DND-41 (cell line): ENCODE measurements around the gene USP22.

Experiments used
- ATAC-seq: fragments of 200-7000 bp; cut with Tn5 transposase; 3 replicates; pipeline ENCODE4 v1.9.1; 2021; ENCODE audit warnings: low read depth; ENCODE audit not compliant: insufficient read depth
- DNase-seq: peaks from one replicate; pipeline ENCODE4 v3.0.0-alpha.2; 2020
- H2AFZ ChIP-seq: 2 replicates; pipeline ENCODE4 v1.6.0; 2012; ENCODE audit warnings: low read depth, low read length
- H3K27ac ChIP-seq: 2 replicates; pipeline ENCODE4 v1.5.1; 2012; ENCODE audit warnings: low read length, inconsistent platforms
- H3K27me3 ChIP-seq: fragments of 200-600 bp; sonication (generic); 2 replicates; pipeline ENCODE4 v1.6.0; 2012; ENCODE audit warnings: low read length, mild to moderate bottlenecking, inconsistent platforms; ENCODE audit not compliant: insufficient read depth, poor library complexity
- H3K36me3 ChIP-seq: 2 replicates; pipeline ENCODE4 v1.5.1; 2012; ENCODE audit warnings: low read length, inconsistent platforms; ENCODE audit not compliant: insufficient read depth
- H3K4me1 ChIP-seq: 2 replicates; pipeline ENCODE4 v1.5.1; 2012; ENCODE audit warnings: mild to moderate bottlenecking, low read length; ENCODE audit not compliant: insufficient read depth
- H3K4me2 ChIP-seq: 2 replicates; pipeline ENCODE4 v1.6.0; 2012; ENCODE audit warnings: mild to moderate bottlenecking, moderate library complexity, low read length, inconsistent platforms; ENCODE audit not compliant: insufficient read depth
- H3K4me3 ChIP-seq, 2 experiments: fragments of 200-600 bp in 1 of 2; shearing (Covaris generic) in 1 of 2; 2 replicates each; pipeline ENCODE4 v1.5.1; 2012 to 2016; ENCODE audit warnings: inconsistent platforms in 2 of 2, low read length in 2 of 2, mild to moderate bottlenecking in 2 of 2, low read depth in 1 of 2, moderate library complexity in 1 of 2
- H3K79me2 ChIP-seq: 2 replicates; pipeline ENCODE4 v1.6.0; 2012; ENCODE audit warnings: low read length, inconsistent platforms; ENCODE audit not compliant: insufficient read depth
- H3K9ac ChIP-seq: 2 replicates; pipeline ENCODE4 v1.6.0; 2012; ENCODE audit warnings: low read depth, mild to moderate bottlenecking, inconsistent platforms, low read length, moderate library complexity
- H3K9me3 ChIP-seq: 2 replicates; pipeline ENCODE4 v1.5.1; 2012; ENCODE audit warnings: low read length, moderate library complexity, mild to moderate bottlenecking, inconsistent platforms; ENCODE audit not compliant: insufficient read depth, severe bottlenecking
- H4K20me1 ChIP-seq: 2 replicates; pipeline ENCODE4 v1.6.0; 2012; ENCODE audit warnings: low read length; ENCODE audit not compliant: insufficient read depth
- CTCF ChIP-seq: IDR thresholded peaks from 2 replicates; pipeline ENCODE4 v1.5.1; 2012; ENCODE audit warnings: borderline replicate concordance, low read length, moderate library complexity, mild to moderate bottlenecking; ENCODE audit not compliant: poor library complexity, severe bottlenecking; ENCODE audit errors: extremely low read depth
- EZH2 ChIP-seq: IDR thresholded peaks from 3 replicates; pipeline ENCODE4 v1.6.1; 2012; ENCODE audit warnings: borderline replicate concordance, low read depth, mild to moderate bottlenecking, moderate library complexity, low read length, inconsistent platforms; ENCODE audit not compliant: severe bottlenecking

USP22 gene

GRCh38 chr17:21005803-21006202 is 37.0 kb downstream of the USP22 start:
- Histone ChIP-seq H3K9ac (no peak overlapping the region), H3K79me2 (peaks cover 25% of the 10 kb centered on the region; the same call in 1 of the 2 replicates), H2AFZ (no peak overlapping the region), H3K27me3 (no peaks in the 10 kb centered on the region), H3K4me3 (no peak overlapping the region), H3K9me3 (no peaks in the 10 kb centered on the region), H3K4me1 (no peaks in the 10 kb centered on the region), H3K27ac (no peak overlapping the region), H4K20me1 (peaks cover 88% of the 10 kb centered on the region), H3K36me3 (peaks cover 100% of the 10 kb centered on the region), H3K4me2 (no peak overlapping the region)
- ATAC-seq = no peak
- TF ChIP-seq EZH2 = no peak
- no peak for DNase-seq

GRCh38 chr17:21005367-21005766 is 37.4 kb downstream of the USP22 start:
- no peak overlapping the region for H3K9ac ChIP-seq
- peaks cover 22% of the 10 kb centered on the region; the same call in 1 of the 2 replicates for H3K79me2 ChIP-seq

GRCh38 chr17:21004016-21004930 is 38.5 kb downstream of the USP22 start:
- DNase-seq = no peak
- ATAC-seq = no peak
- H3K79me2 ChIP-seq = peaks cover 17% of the 10 kb centered on the region; the same call in 1 of the 2 replicates
- TF ChIP-seq CTCF = no peak
- TF ChIP-seq EZH2 = no peak
- H3K9ac ChIP-seq = no peak overlapping the region
- no peak overlapping the region for H2AFZ ChIP-seq
- H3K27ac ChIP-seq = no peak overlapping the region
- no peaks in the 10 kb centered on the region for H3K4me1 ChIP-seq
- peaks cover 97% of the 10 kb centered on the region for H3K36me3 ChIP-seq
- H3K9me3 ChIP-seq = no peaks in the 10 kb centered on the region
- no peaks in the 10 kb centered on the region for H3K27me3 ChIP-seq
- H3K4me2 ChIP-seq = no peak overlapping the region
- H3K4me3 ChIP-seq = no peak overlapping the region
- H4K20me1 ChIP-seq = peaks cover 90% of the 10 kb centered on the region

More at GRCh38 chr17:21005367-21005766, 37.4 kb downstream of the USP22 start:
- DNase-seq (no peak), ATAC-seq (no peak)
- Histone ChIP-seq H4K20me1 (peaks cover 89% of the 10 kb centered on the region), H3K36me3 (peaks cover 99% of the 10 kb centered on the region), H3K9me3 (no peaks in the 10 kb centered on the region), H2AFZ (no peak overlapping the region), H3K4me3 (no peak overlapping the region), H3K27me3 (no peaks in the 10 kb centered on the region), H3K4me1 (no peaks in the 10 kb centered on the region), H3K4me2 (no peak overlapping the region), H3K27ac (no peak overlapping the region)
- TF ChIP-seq EZH2 (no peak), CTCF (no peak)

- Histone ChIP-seq H4K20me1 (peaks cover 90% of the 10 kb centered on the region), H3K36me3 (peaks cover 89% of the 10 kb centered on the region), H3K4me2 (no peak overlapping the region), H3K9ac (no peak overlapping the region), H3K4me1 (no peaks in the 10 kb centered on the region), H3K79me2 (peaks cover 11% of the 10 kb centered on the region; the same call in 1 of the 2 replicates), H3K27ac (no peak overlapping the region), H3K9me3 (no peaks in the 10 kb centered on the region), H3K4me3 (no peak overlapping the region), H3K27me3 (no peaks in the 10 kb centered on the region), H2AFZ (no peak overlapping the region)
- DNase-seq = no peak
- ATAC-seq = no peak
- no peak for TF ChIP-seq EZH2
These were observed 39.7 kb downstream of the USP22 start for GRCh38 chr17:21003007-21003621.
